SIG-M5 treated with dmso at 0.1 percent for 504 hours (cell line): ENCODE measurements around the gene SCGN.

Source experiments
- DNase-seq: peaks from one replicate; lab custom pipeline; 2025; ENCODE audit not compliant: unreplicated experiment; lab: John Stamatoyannopoulos, UW

Gene SCGN

GRCh38 chr6:25685251-25685650 lies 33.2 kb downstream of the SCGN start:
- no peak for DNase-seq

DNA sequence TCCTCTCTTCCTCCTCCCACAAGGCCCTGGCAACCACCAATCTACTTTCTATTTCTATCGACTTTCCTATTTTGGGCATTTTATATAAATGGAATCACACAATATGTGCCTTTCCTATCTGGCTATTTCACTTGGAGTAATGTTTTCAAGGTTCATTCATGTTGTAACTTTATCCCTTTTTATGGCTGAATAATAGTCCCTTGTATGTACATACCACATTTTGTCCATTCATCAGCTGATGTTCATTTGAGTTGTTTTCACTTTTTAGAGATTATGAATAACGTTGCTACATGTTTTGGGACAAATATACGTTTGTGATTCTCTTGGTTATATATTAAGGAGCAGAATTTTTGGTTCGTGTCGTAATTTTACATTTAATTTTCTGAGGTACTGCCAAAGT lies 33.9 kb downstream of the SCGN start:
- no peak for DNase-seq

GRCh38 chr6:25686856-25687255 lies 34.8 kb downstream of the SCGN start:
- DNase-seq: no peak

DNA sequence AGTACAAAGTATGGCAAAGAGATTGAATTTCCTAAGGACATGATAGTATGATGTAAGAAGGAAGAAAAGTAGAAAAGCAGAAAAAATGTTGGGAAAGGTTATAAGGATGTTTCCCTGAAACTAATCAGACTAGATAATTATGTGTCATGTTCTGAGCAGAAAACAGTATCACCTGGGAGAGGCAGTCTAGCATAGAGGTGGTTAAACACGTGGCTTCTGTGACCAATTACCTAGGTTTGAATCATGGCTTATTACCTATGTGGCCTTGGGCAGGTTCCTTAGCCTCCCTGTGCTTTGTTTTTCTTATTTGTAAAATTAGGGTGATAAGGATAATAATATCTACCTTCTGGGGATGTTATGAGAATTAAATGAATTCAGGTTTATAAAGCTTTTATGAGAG lies 38.0 kb downstream of the SCGN start:
- DNase-seq: no peak

DNA sequence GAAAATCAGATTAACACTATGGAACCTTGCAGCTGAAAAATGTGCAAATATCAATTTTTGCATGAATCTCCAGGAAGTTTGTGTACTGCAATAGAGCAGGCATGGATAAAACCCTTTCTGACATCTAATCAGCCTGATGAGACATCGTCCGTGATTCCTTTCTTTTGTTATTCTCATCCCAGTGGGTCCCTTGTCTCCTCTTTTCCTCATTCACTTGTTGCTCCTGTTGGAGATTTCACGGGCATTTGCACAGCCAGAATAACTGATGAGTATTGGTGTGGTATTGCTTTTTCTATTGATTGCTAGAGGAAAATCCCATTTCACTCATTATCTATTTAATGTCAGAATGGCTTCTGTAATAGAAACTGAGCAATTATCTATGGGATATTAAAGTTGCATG lies 39.9 kb downstream of the SCGN start:
- no peak for DNase-seq

DNA sequence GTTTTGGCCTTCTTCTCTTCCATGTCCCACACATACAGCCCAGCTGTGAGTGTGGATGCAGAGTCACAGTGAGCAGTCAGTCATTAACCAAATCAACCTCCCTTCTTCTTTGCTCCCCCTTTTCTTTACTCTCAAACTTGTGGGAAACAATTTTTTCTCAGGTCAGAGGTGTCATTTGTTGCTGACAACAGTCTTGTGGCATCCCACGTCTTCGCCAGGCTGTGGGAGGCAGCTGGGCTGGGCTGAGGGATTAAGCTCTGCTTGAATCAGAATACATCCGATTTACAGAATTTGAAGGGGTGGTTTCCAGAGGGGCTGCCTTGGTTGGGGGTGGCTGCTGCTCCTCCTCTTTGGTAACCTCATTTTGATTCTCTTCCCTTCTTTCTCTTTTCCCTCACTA lies 40.5 kb downstream of the SCGN start:
- DNase-seq: no peak

GRCh38 chr6:25694366-25694765 lies 42.4 kb downstream of the SCGN start:
- DNase-seq: no peak

- no peak for DNase-seq
Measured at GRCh38 chr6:25695671-25696070, 43.7 kb downstream of the SCGN start.

- no peak for DNase-seq
Measured at GRCh38 chr6:25697537-25698340, 45.7 kb downstream of the SCGN start.

DNA sequence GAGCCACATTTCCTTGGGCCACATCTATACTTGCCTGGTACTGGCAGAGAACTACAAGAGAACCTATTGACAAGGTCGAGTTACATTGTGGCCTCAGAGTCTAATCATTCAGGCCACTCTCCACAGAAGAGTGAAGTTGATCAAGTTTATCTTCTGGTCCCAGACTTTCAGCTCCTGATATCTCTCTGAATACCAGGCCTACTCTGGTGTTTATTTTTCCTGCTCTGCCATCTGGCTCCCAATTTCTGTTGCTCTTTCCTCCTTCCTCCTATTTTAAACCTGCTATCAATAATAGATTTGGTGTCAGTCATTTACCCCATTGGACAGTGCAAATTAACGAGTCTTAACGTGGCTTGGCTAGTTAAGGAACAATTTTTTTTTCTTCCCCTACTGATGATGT lies 46.6 kb downstream of the SCGN start:
- DNase-seq: no peak

GRCh38 chr6:25699649-25700048 lies 47.6 kb downstream of the SCGN start:
- no peak for DNase-seq

DNA sequence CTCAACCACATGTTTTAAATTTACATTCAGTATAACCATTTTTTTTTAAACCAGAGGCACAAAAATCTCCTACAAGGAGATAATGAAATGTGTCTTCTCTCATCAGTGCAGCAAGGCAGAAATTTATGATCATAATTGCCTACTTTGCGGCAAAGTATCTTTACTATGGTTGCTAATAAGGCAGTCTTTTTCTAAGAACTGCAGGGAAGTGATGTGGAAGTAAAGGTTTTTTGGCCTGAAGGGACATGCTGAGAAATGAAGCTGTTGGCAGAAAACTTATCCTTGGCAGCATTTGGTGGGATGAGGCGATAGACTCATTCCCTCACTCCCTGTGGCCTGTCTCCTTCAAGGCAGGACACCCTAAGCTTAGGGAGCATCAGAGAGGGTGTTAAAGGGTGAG lies 48.7 kb downstream of the SCGN start:
- DNase-seq: no peak

DNA sequence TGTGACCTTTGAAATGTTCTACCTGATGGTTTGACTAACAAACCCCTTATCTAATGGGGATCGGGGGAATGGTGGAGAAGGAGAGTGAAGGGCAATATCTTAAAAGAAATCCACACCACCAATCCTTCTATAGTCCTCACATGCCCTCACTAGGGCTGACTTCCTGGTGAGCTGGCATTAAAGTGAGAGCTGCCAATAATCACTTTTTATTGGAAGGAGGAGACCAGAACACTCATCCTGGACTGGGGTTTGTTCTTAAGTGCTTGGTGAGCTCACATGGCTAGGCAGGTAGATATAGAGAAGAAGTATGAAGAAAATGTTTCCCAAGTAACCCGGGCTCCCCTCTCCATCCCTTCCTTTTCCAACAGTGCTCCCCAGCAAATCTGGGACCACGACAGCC lies 49.8 kb downstream of the SCGN start:
- no peak for DNase-seq

GRCh38 chr6:25703005-25703404 lies 51.0 kb downstream of the SCGN start:
- DNase-seq: no peak

DNA sequence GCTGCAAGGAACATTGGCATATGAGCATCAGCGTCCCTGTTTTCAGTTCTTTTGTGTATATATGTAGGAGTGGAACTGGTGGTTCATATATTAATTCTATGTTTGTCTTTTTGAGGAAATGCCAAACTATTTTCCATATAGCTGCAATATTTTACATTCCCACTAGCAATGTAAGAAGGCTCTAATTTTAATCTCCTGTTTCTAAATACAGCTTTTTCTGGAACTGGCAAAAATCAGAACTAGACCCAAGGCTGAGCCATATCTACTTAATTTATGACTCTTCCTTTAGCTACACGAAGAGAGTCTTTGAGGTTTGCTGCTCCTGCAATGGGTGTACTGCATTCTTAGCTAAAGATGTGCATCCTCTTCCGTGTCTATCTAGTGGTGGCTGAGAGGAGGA lies 52.0 kb downstream of the SCGN start:
- no peak for DNase-seq

DNA sequence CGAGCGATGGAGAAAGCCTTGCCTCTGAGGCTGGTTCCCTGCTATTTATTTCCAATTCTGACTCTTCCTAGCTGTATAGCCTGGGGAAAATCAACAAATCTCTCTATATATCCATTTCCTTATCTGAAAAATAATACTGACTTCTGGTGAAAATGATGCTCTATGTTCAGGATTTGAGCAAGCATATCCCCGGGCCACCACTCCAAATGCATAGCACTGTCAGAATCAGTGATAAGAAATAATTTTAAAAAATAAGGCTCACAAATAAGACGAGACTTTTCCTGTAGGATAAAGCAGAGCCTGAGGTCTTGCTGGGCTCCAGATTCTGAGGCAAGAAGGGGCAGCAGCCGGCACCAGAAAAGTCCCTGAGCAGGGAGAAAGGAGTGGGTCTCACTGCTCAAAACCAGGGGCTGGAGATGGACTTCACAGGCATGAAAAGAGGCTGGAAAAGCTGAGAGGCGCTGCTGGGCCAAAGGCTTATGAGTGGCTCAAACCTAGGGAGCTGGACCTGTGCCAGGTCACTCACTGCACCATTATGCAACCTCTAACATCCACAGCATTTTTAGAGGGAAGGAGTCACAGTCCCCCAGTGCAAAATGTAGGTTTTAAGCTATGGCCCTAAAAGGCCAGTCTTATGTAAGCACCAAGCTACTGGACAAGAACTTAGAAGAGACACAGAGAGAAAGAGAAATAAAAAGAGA lies 54.4 kb downstream of the SCGN start:
- no peak for DNase-seq

DNA sequence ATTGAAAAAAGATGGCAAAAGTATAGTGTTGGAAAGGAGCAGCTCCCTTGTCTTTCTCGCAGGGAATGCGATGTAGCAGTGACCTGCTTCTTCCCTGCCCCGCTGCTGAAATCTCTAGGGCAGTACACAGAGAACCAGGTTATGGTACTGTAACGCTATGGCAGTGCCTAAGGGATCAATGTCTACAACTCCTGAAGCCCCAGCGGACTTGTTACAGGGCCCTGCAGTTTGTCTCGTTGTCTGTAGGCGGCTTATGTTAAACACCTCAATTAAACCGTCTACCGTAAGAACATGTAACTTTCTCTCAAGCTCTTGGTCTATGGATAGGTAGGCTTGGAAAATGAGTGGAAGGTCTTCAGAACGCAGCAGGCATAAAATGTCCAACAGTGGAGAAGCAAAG lies 57.7 kb downstream of the SCGN start:
- no peak for DNase-seq

- DNase-seq: no peak
Measured at GRCh38 chr6:25710287-25710686, 58.3 kb downstream of the SCGN start.

GRCh38 chr6:25713824-25714223 lies 61.8 kb downstream of the SCGN start:
- no peak for DNase-seq

- DNase-seq: no peak
Measured at GRCh38 chr6:25714765-25715164, 62.8 kb downstream of the SCGN start.

DNA sequence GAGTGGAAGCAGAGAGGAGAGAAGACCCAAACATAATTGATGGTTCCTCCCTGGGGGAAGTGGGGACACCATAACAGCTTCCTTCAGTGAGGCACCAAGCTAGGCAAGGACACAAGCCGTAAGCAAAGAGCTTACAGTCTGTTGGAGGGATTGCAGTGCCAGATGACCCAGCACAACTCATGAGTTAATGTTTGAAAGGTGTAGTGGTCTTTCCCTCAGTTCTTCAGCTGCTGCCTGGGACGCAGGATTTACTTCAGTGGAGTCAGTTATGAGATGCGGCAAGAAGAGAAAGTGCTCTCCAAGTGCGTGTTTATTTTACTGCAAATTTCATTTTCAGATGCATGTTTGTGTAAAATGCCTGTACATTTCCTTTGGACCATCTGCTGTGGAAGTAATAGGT lies 63.8 kb downstream of the SCGN start:
- no peak for DNase-seq

- peak; percentile 31 for DNase-seq
Measured at GRCh38 chr6:25717866-25718740, 66.1 kb downstream of the SCGN start.
